Pancreas (tissue), 10 donors: Measurements from ENCODE around the gene LGI4. TPM values are rescaled to one million over a fixed set of nuclear protein-coding genes. Genes with fewer than 3 reads are reported as not detected.

Experiments used
- ATAC-seq, 4 donors: fragments of 200-7000 bp; cut with Tn5 transposase; one replicate each; pipeline versions ENCODE4 v1.8.0 to v1.9.1; 2020; ENCODE audit warnings: mild to moderate bottlenecking in 4 of 4, moderate library complexity in 4 of 4
- DNase-seq, 6 donors: peaks; one replicate each; pipeline ENCODE4 v3.0.0-alpha.2; 2020
- FAIRE-seq: peaks from 2 replicates; lab custom pipeline; 2012; peaks lifted over from hg19 to GRCh38; lab: Jason Lieb, UNC
- H3K27ac ChIP-seq, 4 donors: fragments of 200-600 bp; sonication (generic); 1 replicate in 3 of 4; 2 replicates in 1 of 4; pipeline versions ENCODE4 v1.5.0 to v1.8.0; 2020
- H3K27me3 ChIP-seq, 4 donors: fragments of 200-600 bp; one replicate each; pipeline ENCODE4 v1.8.0; 2021
- H3K36me3 ChIP-seq, 3 donors: fragments of 200-600 bp; sonication (generic) in 1 of 3; one replicate each; pipeline versions ENCODE4 v1.5.0 to v1.8.0; 2020 to 2021
- H3K4me1 ChIP-seq, 3 donors: fragments of 200-600 bp; one replicate each; pipeline ENCODE4 v1.8.0; 2021
- H3K4me3 ChIP-seq, 4 donors: fragments of 200-600 bp; sonication (generic) in 2 of 4; one replicate each; pipeline versions ENCODE4 v1.5.0 to v1.8.0; 2020 to 2021
- H3K9me3 ChIP-seq, 4 donors: fragments of 200-600 bp; one replicate each; pipeline ENCODE4 v1.8.0; 2021
- CTCF ChIP-seq, 4 donors: fragments of 200-600 bp; sonication (generic) in 3 of 4; IDR thresholded peaks; one replicate each; pipeline versions ENCODE4 v1.5.0 to v1.8.0; 2021; ENCODE audit warnings: antibody characterized with exemption in 4 of 4
- WGBS, 2 donors: extraction: QIAGEN DNeasy Blood & Tissue Kit; methylation state at CpG; one replicate each; pipeline ENCODE4 v1.1.7; 2013; 5-methylcytosine and 5-hydroxymethylcytosine counted together
- intact Hi-C, 3 donors: fragments of 100-400 bp; cut with DNase I; formaldehyde crosslinking; loops; one replicate each; pipeline versions ENCODE4 v1.11.1 to v1.14.2; 2022
- polyA plus RNA-seq, 2 donors: library from polyadenylated mRNA; stranded (reverse); fragments of 200-250 nt; gene quantifications; one replicate each; pipeline ENCODE4 v1.2.3, GENCODE V29; 2013
- total RNA-seq, 6 donors: library from RNA; stranded (reverse); fragmentation: NEBNext Ultra II Directional in 4 of 6; extraction: Animal tissue kit (Norgen Biotek cat#: 25700) in 4 of 6; gene quantifications; one replicate each; pipeline versions ENCODE4 v1.2.1 to v1.2.4, GENCODE V29; 2021 to 2023
- donor health status: healthy with polysubstance abuse.
- donor health status: DM: no; HTN: no; CAD: no; lungs with moderate emphysema.
- donor health status: DM: no; HTN: no; CAD: no.
- donor health status: control.
- donor health status: control.
- donor health status: Bipolar disorder and iron deficiency.
- donor health status: DM: yes; HTN: yes; CAD: no.
- donor health status: DM: no; HTN: no; CAD: no.
- donor health status: DM: no; HTN: no; CAD: no.
- donor health status: DM: yes; HTN: yes; CAD: no.

LGI4 gene
- total RNA-seq (1 to 10 TPM in 5 of 6 donors, under 1 TPM in 1; 0.38 to 2.5 (median 1.7) TPM), polyA plus RNA-seq (10 to 100 TPM in 1 of 2 donors, 1 to 10 TPM in 1; 8.0 to 17.9 TPM)

GRCh38 chr19:35134601-35135242, at the start of gene LGI4:
LGI4 (minus strand) TSS chr19:35135059; CDS start chr19:35134680, 379 bp downstream.
- Histone ChIP-seq H3K4me3 (no peak within 1 kb of the TSS), H3K36me3 (no peaks in the 10 kb centered on the region), H3K9me3 (no peaks in the 10 kb centered on the region), H3K27me3 (no peaks in the 10 kb centered on the region), H3K27ac (no peak within 1 kb of the TSS), H3K4me1 (peaks cover 3 to 10% (median 5%) of the 10 kb centered on the region in 3 donors)
- TF ChIP-seq CTCF (IDR thresholded peaks at IDR 0.05) = no peak
- 70 to 72% methylated on average over 15 of the region's 15 CpGs for WGBS, 2 donors
- intact Hi-C loops = loop anchor here in 2 of 3 donors (5.0 to 10.0 kb wide), 2 partner anchors 67 to 70 kb away; no protein-coding TSS in a partner anchor
- DNase-seq = peak in 2 of 6 donors; percentile 17 to 45
- no peak for ATAC-seq
- no peak for FAIRE-seq

GRCh38 chr19:35184267-35184666, 49.4 kb upstream of the LGI4 start:
- DNase-seq (no peak), ATAC-seq (no peak), FAIRE-seq (no peak)
- Histone ChIP-seq H3K27me3 (no peaks in the 10 kb centered on the region), H3K9me3 (no peaks in the 10 kb centered on the region), H3K4me3 (no peak overlapping the region), H3K27ac (no peak overlapping the region), H3K36me3 (no peaks in the 10 kb centered on the region), H3K4me1 (no peaks in the 10 kb centered on the region)
- WGBS, 2 donors = 74 to 92% methylated on average over 1 of the region's 1 CpG
- TF ChIP-seq CTCF (IDR thresholded peaks at IDR 0.05) = no peak
- intact Hi-C loops = no loop called here

- Histone ChIP-seq H3K4me3 (no peak overlapping the region), H3K27me3 (no peaks in the 10 kb centered on the region), H3K36me3 (no peaks in the 10 kb centered on the region), H3K4me1 (no peaks in the 10 kb centered on the region), H3K9me3 (no peaks in the 10 kb centered on the region), H3K27ac (no peak overlapping the region)
- ATAC-seq (no peak), FAIRE-seq (no peak), DNase-seq (no peak)
- intact Hi-C loops = no loop called here
- WGBS, 2 donors = 85 to 93% methylated on average over 1 of the region's 1 CpG
- TF ChIP-seq CTCF (IDR thresholded peaks at IDR 0.05) = no peak
Measured at GRCh38 chr19:35181387-35181786, 46.5 kb upstream of the LGI4 start.

- TF ChIP-seq CTCF (IDR thresholded peaks at IDR 0.05) = no peak
- ATAC-seq (no peak), FAIRE-seq (no peak), DNase-seq (no peak)
- Histone ChIP-seq H3K9me3 (no peaks in the 10 kb centered on the region), H3K4me1 (no peaks in the 10 kb centered on the region), H3K27me3 (no peaks in the 10 kb centered on the region), H3K27ac (no peak overlapping the region), H3K36me3 (no peaks in the 10 kb centered on the region), H3K4me3 (no peak overlapping the region)
- 69 to 74% methylated on average over 3 of the region's 3 CpGs for WGBS, 2 donors
- intact Hi-C loops = no loop called here
Measured at GRCh38 chr19:35179830-35180229, 45.0 kb upstream of the LGI4 start.

- DNase-seq (no peak), ATAC-seq (peak in 2 of 4 donors; percentile 25 to 40), FAIRE-seq (no peak)
- Histone ChIP-seq H3K27me3 (no peaks in the 10 kb centered on the region), H3K36me3 (no peaks in the 10 kb centered on the region), H3K4me3 (no peak overlapping the region), H3K27ac (no peak overlapping the region), H3K4me1 (no peaks in the 10 kb centered on the region), H3K9me3 (no peaks in the 10 kb centered on the region)
- WGBS, 2 donors = 57 to 60% methylated on average over 2 of the region's 2 CpGs
- intact Hi-C loops = no loop called here
- no peak for TF ChIP-seq CTCF (IDR thresholded peaks at IDR 0.05)
Measured at GRCh38 chr19:35178701-35179100, 43.8 kb upstream of the LGI4 start.
